Measurements from ENCODE around the gene SNIP1. TPM values are rescaled to one million over a fixed set of nuclear protein-coding genes. Genes with fewer than 3 reads are reported as not detected.
"Not testable (repeated sequence)": the region's sequence is repeated elsewhere in the genome, so short reads cannot be mapped to it uniquely, and the experiment has no call there.

The SNIP1 gene
- total RNA-seq, 4 donors from 2014 or later = 5.2 to 9.2 (median 6.5) TPM

GRCh38 chr1:37596182-37596667 is 42.1 kb upstream of the SNIP1 start:
- Histone ChIP-seq H3K9me3 (no peaks in the 10 kb centered on the region), H3K4me1 (peaks cover 15 to 18% of the 10 kb centered on the region in 2 donors), H3K4me3 (peak overlapping the region; percentile 70 to 93 (median 79)), H3K36me3 (peaks cover 4 to 14% of the 10 kb centered on the region in 2 donors), H3K27ac (peak overlapping the region; percentile 83 to 92 (median 89)), H3K27me3 (no peaks in the 10 kb centered on the region)
- intact Hi-C loops (cut with DNase I; ENCODE audit: low total_unique reads) = loop anchor here (1.0 to 5.0 kb wide), 3 partner anchors 139 to 263 kb away; partner anchors contain the start of genes MTF1 and YRDC
- TF ChIP-seq POLR2A (IDR thresholded peaks at IDR 0.05) (no peak), CTCF (IDR thresholded peaks at IDR 0.05 in 4 of 5, conservative IDR thresholded peaks at IDR 0.05 in 1 of 5) (no peak)
- ATAC-seq (peak; percentile 31 to 32), DNase-seq (no peak)
- in situ Hi-C loops (cut with MboI; ENCODE audit: low sequenced_read_pairs in 4 of 4) = loop anchor here in 3 of 4 donors (5.0 to 10.0 kb wide), 3 partner anchors 39 to 121 kb away; partner anchors contain the start of genes DNALI1 (in 1 of the 3) and ZC3H12A (in 1 of the 3)

GRCh38 chr1:37595440-37596181 is 41.5 kb upstream of the SNIP1 start, which contains the start of gene GNL2:
Gene GNL2 (minus strand): TSS chr1:37595937. CDS start chr1:37595822, 115 bp downstream.
- TF ChIP-seq CTCF (IDR thresholded peaks at IDR 0.05 in 4 of 5, conservative IDR thresholded peaks at IDR 0.05 in 1 of 5) (no peak), POLR2A (IDR thresholded peaks at IDR 0.05) (peak; percentile 80 to 89)
- no peaks in the 10 kb centered on the region for H3K9me3 ChIP-seq
- H3K27me3 ChIP-seq = no peaks in the 10 kb centered on the region
- intact Hi-C loops (cut with DNase I; ENCODE audit: low total_unique reads) = loop anchor here (1.0 to 5.0 kb wide), 5 partner anchors 41 to 264 kb away; partner anchors contain the start of genes MTF1, SNIP1 and YRDC
- H3K4me3 ChIP-seq = peak within 1 kb of the TSS; percentile 70 to 93 (median 79)
- H3K4me1 ChIP-seq = peaks cover 15 to 18% of the 10 kb centered on the region in 2 donors
- peak within 1 kb of the TSS; percentile 83 to 92 (median 89) for H3K27ac ChIP-seq
- H3K36me3 ChIP-seq = peaks cover 4 to 17% of the 10 kb centered on the region in 2 donors
- in situ Hi-C loops (cut with MboI; ENCODE audit: low sequenced_read_pairs in 4 of 4) = loop anchor here in 3 of 4 donors (5.0 to 10.0 kb wide), 3 partner anchors 38 to 121 kb away; partner anchors contain the start of genes DNALI1 (in 1 of the 3) and ZC3H12A (in 1 of the 3)
- ATAC-seq = peak; percentile 99
- DNase-seq = peak; percentile 94 to 95

- no peak overlapping the region for H3K27ac ChIP-seq
- ATAC-seq (no peak), DNase-seq (no peak)
- intact Hi-C loops (cut with DNase I; ENCODE audit: low total_unique reads) (loop anchor here (2.0 kb wide), 1 partner anchor 97 kb away; a partner anchor contains a TSS), in situ Hi-C loops (cut with MboI; ENCODE audit: low sequenced_read_pairs in 4 of 4) (loop anchor here in 3 of 4 donors (5.0 to 10.0 kb wide), 3 partner anchors 36 to 119 kb away; partner anchors contain the start of genes DNALI1 (in 1 of the 3) and ZC3H12A (in 1 of the 3))
- no peaks in the 10 kb centered on the region for H3K9me3 ChIP-seq
- H3K4me3 ChIP-seq = no peak overlapping the region
- H3K27me3 ChIP-seq = no peaks in the 10 kb centered on the region
- H3K4me1 ChIP-seq = peaks cover 15 to 18% of the 10 kb centered on the region in 2 donors
- TF ChIP-seq POLR2A (IDR thresholded peaks at IDR 0.05) = no peak
- H3K36me3 ChIP-seq = peaks cover 4 to 36% of the 10 kb centered on the region in 2 donors
Measured at GRCh38 chr1:37593726-37594125, 39.6 kb upstream of the SNIP1 start.

GRCh38 chr1:37588939-37589338 is 34.8 kb upstream of the SNIP1 start:
- in situ Hi-C loops (cut with MboI; ENCODE audit: low sequenced_read_pairs in 4 of 4) = no loop called here
- Histone ChIP-seq H3K4me3 (no peak overlapping the region), H3K27ac (no peak overlapping the region), H3K27me3 (no peaks in the 10 kb centered on the region), H3K9me3 (no peaks in the 10 kb centered on the region), H3K4me1 (no peaks in the 10 kb centered on the region), H3K36me3 (peaks cover 4 to 83% of the 10 kb centered on the region in 2 donors)
- intact Hi-C loops (cut with DNase I; ENCODE audit: low total_unique reads) = no loop called here
- ATAC-seq = no peak
- DNase-seq = no peak
- TF ChIP-seq POLR2A (IDR thresholded peaks at IDR 0.05) = no peak
- no peak for TF ChIP-seq CTCF (IDR thresholded peaks at IDR 0.05 in 4 of 5, conservative IDR thresholded peaks at IDR 0.05 in 1 of 5)

- ATAC-seq; in situ Hi-C loops (cut with MboI; ENCODE audit: low sequenced_read_pairs in 4 of 4); intact Hi-C loops (cut with DNase I; ENCODE audit: low total_unique reads); H3K4me1 ChIP-seq; H3K9me3 ChIP-seq; DNase-seq; H3K27ac ChIP-seq; H3K27me3 ChIP-seq; H3K4me3 ChIP-seq: not testable (repeated sequence)
- H3K36me3 ChIP-seq = peaks cover 3 to 95% of the 10 kb centered on the region in 2 donors
Measured at GRCh38 chr1:37584544-37584943, 30.5 kb upstream of the SNIP1 start.

Data from gastrocnemius medialis (tissue), 4 donors.